HG03280 (cell line): ENCODE results near the gene OR5A2.
A peak's percentile ranks its signal among the peaks of the same experiment; 100 is the strongest.
"Not testable (repeated sequence)": the region's sequence is repeated elsewhere in the genome, so short reads cannot be mapped to it uniquely, and the experiment has no call there.

Source experiments
- ATAC-seq: cut with Tn5 transposase; IDR thresholded peaks from one replicate; pipeline ENCODE4 v1.9.1; 2021; ENCODE audit warnings: mild to moderate bottlenecking, moderate library complexity; ENCODE audit not compliant: unreplicated experiment

OR5A2 gene

GRCh38 chr11:59400461-59401261 is 25.6 kb downstream of the OR5A2 start:
- ATAC-seq: no peak

- ATAC-seq: no peak
Measured at GRCh38 chr11:59394186-59394585, 32.0 kb downstream of the OR5A2 start.

DNA sequence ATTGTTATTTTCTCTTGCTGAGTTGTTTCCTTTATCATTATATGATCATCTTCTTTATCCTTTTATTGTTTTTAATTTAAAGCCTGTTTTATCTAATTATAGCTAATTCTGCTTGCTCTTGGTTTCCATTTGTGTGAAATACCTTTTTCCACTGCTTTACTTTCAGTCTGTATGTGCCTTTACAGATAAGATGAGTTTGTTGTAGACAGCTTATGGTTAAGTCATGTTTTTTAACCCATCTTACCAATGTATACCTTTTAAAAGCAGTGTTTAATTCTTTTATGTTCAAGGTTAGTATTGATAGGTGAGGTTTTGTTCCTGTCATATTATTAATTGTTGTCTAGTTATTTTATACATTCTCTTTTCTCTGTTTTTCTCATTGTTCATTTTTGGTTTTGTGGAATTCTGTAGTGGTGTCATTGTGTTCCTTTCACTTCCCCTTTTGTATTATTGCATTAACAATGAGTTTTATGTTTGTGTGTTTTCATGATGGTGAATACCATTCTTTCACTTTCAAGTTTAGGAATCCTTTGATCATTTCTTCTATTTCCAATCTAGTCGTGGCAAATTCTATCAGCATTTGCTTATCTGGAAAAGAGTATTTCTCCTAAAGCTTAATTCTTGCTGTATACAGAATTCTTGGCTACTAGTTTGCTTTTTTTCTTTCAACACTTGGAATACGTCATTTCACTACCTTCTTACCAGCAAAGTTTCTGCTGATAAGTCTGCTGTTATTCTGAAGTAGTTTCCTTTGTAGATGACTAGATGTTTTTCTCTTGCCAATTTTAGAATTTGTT is 45.8 kb downstream of the OR5A2 start:
- peak; percentile 78 for ATAC-seq

GRCh38 chr11:59372324-59372723 is 53.9 kb downstream of the OR5A2 start:
- ATAC-seq: not testable (repeated sequence)

DNA sequence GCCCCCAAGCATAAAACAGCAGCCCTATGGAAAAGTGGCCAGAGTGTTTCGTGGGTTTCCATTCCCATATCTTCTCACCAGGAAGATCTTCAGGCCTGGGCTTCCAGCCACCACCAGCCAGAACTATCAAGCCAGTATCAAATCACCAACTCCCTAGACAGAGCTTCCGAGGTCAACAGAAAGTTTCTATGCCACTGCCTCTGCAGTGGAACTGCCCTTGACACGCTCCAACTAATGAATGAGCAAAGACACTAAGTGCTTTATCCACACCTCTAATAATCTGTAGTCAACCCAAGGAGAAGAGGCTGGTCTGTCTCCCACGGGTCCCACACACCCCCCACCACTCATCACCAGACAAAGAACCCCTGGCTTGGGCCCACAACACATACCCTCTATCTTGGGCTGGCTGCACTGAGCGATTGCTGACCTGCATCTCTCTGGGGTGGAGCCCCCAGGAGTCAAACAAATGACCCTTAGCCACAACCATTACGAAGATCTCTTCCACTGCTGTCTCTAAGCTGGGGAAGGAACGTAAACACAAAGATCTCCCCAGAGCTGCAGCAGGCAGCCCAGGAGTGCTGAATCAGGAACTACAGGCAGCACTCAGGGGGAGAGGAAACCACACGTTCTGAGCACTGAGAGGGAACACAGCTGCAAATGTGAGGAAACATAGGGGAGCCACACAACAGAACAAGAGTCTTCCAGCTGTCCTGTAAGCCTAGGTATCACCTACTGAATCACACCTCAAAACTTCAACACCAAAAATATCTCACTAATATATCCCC is 57.8 kb downstream of the OR5A2 start:
- no peak for ATAC-seq
